IMR-90 (cell line): ENCODE measurements around the gene ECSCR. TPM values are rescaled to one million over a fixed set of nuclear protein-coding genes. Genes with fewer than 3 reads are reported as not detected.

Source experiments
- ATAC-seq: fragments of 200-7000 bp; cut with Tn5 transposase; 2 replicates; pipeline ENCODE4 v1.9.1; 2020; ENCODE audit warnings: low read depth, mild to moderate bottlenecking, moderate library complexity
- BruUV-seq: library from RNA; stranded (reverse); fragments of 400-500 nt; replicated peaks from 2 replicates; lab custom pipeline; 2021; lab: Mats Ljungman, UMichigan
- CTCF ChIA-PET: fragments of 300-600 bp; formaldehyde crosslinking; extraction: SDS; loops from one replicate; lab custom pipeline; 2021; ENCODE audit warnings: antibody characterized with exemption; lab: Yijun Ruan, JAX
- POLR2A ChIA-PET: fragments of 300-600 bp; sonication (Branson Sonifier 250); formaldehyde crosslinking; loops from one replicate; lab custom pipeline; 2022; ENCODE audit warnings: antibody characterized with exemption; ENCODE audit not compliant: unreplicated experiment; lab: Charles Lee
- DNase-seq: peaks from one replicate; pipeline ENCODE4 v3.0.0; 2013
- H2AFZ ChIP-seq: replicated peaks from 2 replicates; pipeline ENCODE3; 2013; ENCODE audit warnings: low read length, mild to moderate bottlenecking; ENCODE audit not compliant: poor library complexity
- H2AK5ac ChIP-seq: 2 replicates; pipeline ENCODE4 v1.6.1; 2013; ENCODE audit warnings: low read depth, low read length, inconsistent platforms
- H2AK9ac ChIP-seq: replicated peaks from 2 replicates; pipeline ENCODE3; 2013; ENCODE audit warnings: mild to moderate bottlenecking, low read depth, low read length, moderate library complexity; ENCODE audit not compliant: poor library complexity
- H2BK120ac ChIP-seq: 2 replicates; pipeline ENCODE4 v1.6.1; 2013; ENCODE audit warnings: low read depth, low read length, inconsistent platforms
- H2BK15ac ChIP-seq: 3 replicates; pipeline ENCODE4 v1.6.1; 2013; ENCODE audit warnings: low read depth, low read length, inconsistent platforms
- H2BK20ac ChIP-seq: 2 replicates; pipeline ENCODE4 v1.6.1; 2013; ENCODE audit warnings: low read depth, mild to moderate bottlenecking, inconsistent platforms, low read length, moderate library complexity
- H2BK5ac ChIP-seq: 2 replicates; pipeline ENCODE4 v1.6.1; 2013; ENCODE audit warnings: mild to moderate bottlenecking, low read depth, low read length, inconsistent platforms; ENCODE audit not compliant: poor library complexity, severe bottlenecking
- H3K14ac ChIP-seq: replicated peaks from 2 replicates; pipeline ENCODE4 v1.6.1; 2013; ENCODE audit warnings: low read depth, low read length, inconsistent platforms
- H3K18ac ChIP-seq: 2 replicates; pipeline ENCODE4 v1.6.1; 2013; ENCODE audit warnings: low read depth, low read length, control low read depth
- H3K23ac ChIP-seq: 2 replicates; pipeline ENCODE4 v1.6.1; 2013; ENCODE audit warnings: low read depth, low read length, inconsistent platforms
- H3K27ac ChIP-seq: 2 replicates; pipeline ENCODE4 v1.5.1; 2013; ENCODE audit warnings: mild to moderate bottlenecking, control low read depth, low read length; ENCODE audit not compliant: insufficient read depth
- H3K27me3 ChIP-seq: 2 replicates; pipeline ENCODE4 v1.6.1; 2013; ENCODE audit warnings: low read length; ENCODE audit not compliant: control insufficient read depth, insufficient read depth
- H3K36me3 ChIP-seq: 2 replicates; pipeline ENCODE4 v1.6.1; 2013; ENCODE audit warnings: low read length, mixed read lengths; ENCODE audit not compliant: control insufficient read depth, insufficient read depth
- H3K4ac ChIP-seq: 2 replicates; pipeline ENCODE4 v1.6.1; 2013; ENCODE audit warnings: low read depth, low read length, inconsistent platforms
- H3K4me1 ChIP-seq: 2 replicates; pipeline ENCODE4 v1.6.1; 2013; ENCODE audit warnings: low read length, mixed read lengths; ENCODE audit not compliant: control insufficient read depth, insufficient read depth
- H3K4me2 ChIP-seq: 2 replicates; pipeline ENCODE4 v1.6.1; 2013; ENCODE audit warnings: low read depth, mild to moderate bottlenecking, control low read depth, low read length, moderate library complexity
- H3K4me3 ChIP-seq: 2 replicates; pipeline ENCODE4 v1.5.1; 2013; ENCODE audit warnings: low read depth, mild to moderate bottlenecking, control low read depth, low read length, moderate library complexity; ENCODE audit not compliant: insufficient read depth
- H3K56ac ChIP-seq: 2 replicates; pipeline ENCODE4 v1.6.1; 2013; ENCODE audit warnings: low read length, inconsistent platforms; ENCODE audit not compliant: insufficient read depth; ENCODE audit errors: extremely low read depth
- H3K79me1 ChIP-seq, 2 experiments: 2 replicates each; pipeline ENCODE4 v1.6.1; 2013; ENCODE audit warnings: low read length in 2 of 2, inconsistent platforms in 1 of 2, low read depth in 1 of 2
- H3K9ac ChIP-seq: 2 replicates; pipeline ENCODE4 v1.6.1; 2013; ENCODE audit warnings: low read depth, low read length, control low read depth
- H3K9me1 ChIP-seq: 2 replicates; pipeline ENCODE4 v1.6.1; 2013; ENCODE audit warnings: low read length, inconsistent platforms; ENCODE audit not compliant: insufficient read depth
- H3K9me3 ChIP-seq: 2 replicates; pipeline ENCODE4 v1.6.1; 2013; ENCODE audit warnings: low read length; ENCODE audit not compliant: control insufficient read depth, insufficient read depth
- H4K20me1 ChIP-seq: 2 replicates; pipeline ENCODE4 v1.6.1; 2013; ENCODE audit warnings: low read length, inconsistent platforms; ENCODE audit not compliant: insufficient read depth
- H4K5ac ChIP-seq: 2 replicates; pipeline ENCODE4 v1.6.1; 2013; ENCODE audit warnings: mild to moderate bottlenecking, low read depth, low read length, control low read depth
- H4K8ac ChIP-seq, 2 experiments: 2 replicates each; pipeline ENCODE4 v1.6.1; 2013; ENCODE audit warnings: low read depth in 2 of 2, low read length in 2 of 2, control low read depth in 1 of 2, inconsistent platforms in 1 of 2
- H4K91ac ChIP-seq: 2 replicates; pipeline ENCODE4 v1.6.1; 2013; ENCODE audit warnings: low read depth, low read length, inconsistent platforms; ENCODE audit not compliant: insufficient read depth
- CTCF ChIP-seq: conservative IDR thresholded peaks from 2 replicates; pipeline ENCODE4 v1.5.1; 2012; ENCODE audit warnings: mild to moderate bottlenecking, low read depth, low read length, improper control_type of control experiment
- FOS ChIP-seq: fragments of 150-350 bp; IDR thresholded peaks from 2 replicates; pipeline ENCODE4 v1.6.1; 2016; ENCODE audit warnings: low read depth, low read length
- MAZ ChIP-seq: IDR thresholded peaks from 2 replicates; pipeline ENCODE4 v1.6.1; 2012; ENCODE audit warnings: low read depth, mild to moderate bottlenecking, low read length, improper control_type of control experiment, moderate library complexity, borderline replicate concordance
- NFE2L2 ChIP-seq: fragments of 150-350 bp; IDR thresholded peaks from 2 replicates; pipeline ENCODE4 v1.6.1; 2016; ENCODE audit warnings: low read depth, mild to moderate bottlenecking, low read length
- USF2 ChIP-seq: fragments of 150-350 bp; IDR thresholded peaks from 2 replicates; pipeline ENCODE4 v1.6.1; 2017; ENCODE audit warnings: mild to moderate bottlenecking, antibody characterized with exemption, low read length, low read depth
- WGBS, 2 experiments: methylation state at CpG; one replicate each; pipeline versions ENCODE4 v1.1.5 to v1.1.7; 2013; ENCODE audit warnings: missing lambda C conversion rate in 2 of 2; ENCODE audit not compliant: insufficient read length in 1 of 2; ENCODE audit errors: extremely low coverage in 2 of 2; 5-methylcytosine and 5-hydroxymethylcytosine counted together
- dilution Hi-C: fragments of 300-500 bp; cut with HindIII; formaldehyde crosslinking; loops from one replicate; pipeline ENCODE4 v1.14.3; 2018; ENCODE audit warnings: low sequenced_read_pairs; ENCODE audit not compliant: unreplicated experiment
- in situ Hi-C: fragments of 300-500 bp; cut with MboI; formaldehyde crosslinking; loops from 3 replicates; pipeline ENCODE4 v1.14.3; 2019; ENCODE audit warnings: low sequenced_read_pairs, inconsistent platforms, mixed read lengths
- intact Hi-C: fragments of 100-400 bp; cut with micrococcal nuclease; formaldehyde crosslinking; loops from 2 replicates; pipeline ENCODE4 v1.10.0; 2022
- polyA plus RNA-seq, 3 experiments: library from polyadenylated mRNA; depleted of rRNA; stranded (reverse); fragments of >200 nt; gene quantifications; 2 replicates each; pipeline ENCODE4 v1.2.3, GENCODE V29; 2012; ENCODE audit warnings: low replicate concordance in 1 of 3
- total RNA-seq: library from RNA; depleted of rRNA; stranded (reverse); fragments of >200 nt; gene quantifications from 2 replicates; pipeline ENCODE4 v1.2.3, GENCODE V29; 2012

Gene ECSCR
- total and polyA plus RNA-seq, 2 of the 4 experiments (the other 2 are of a cell fraction): 3.6 to 3.9 TPM

- Histone ChIP-seq H4K20me1 (no peaks in the 10 kb centered on the region), H2BK120ac (peak overlapping the region; percentile 84), H4K91ac (peak overlapping the region; percentile 79), H3K9ac (no peak overlapping the region), H3K27me3 (no peaks in the 10 kb centered on the region), H4K5ac (peak overlapping the region; percentile 46; the same call in 1 of the 2 replicates), H2BK20ac (peak overlapping the region; percentile 87), H2BK15ac (peak overlapping the region; percentile 79; the same call in 2 of the 3 replicates), H3K9me3 (no peaks in the 10 kb centered on the region), H3K9me1 (peaks cover 25% of the 10 kb centered on the region), H4K8ac (peak overlapping the region; percentile 42 to 72), H3K36me3 (no peaks in the 10 kb centered on the region), H3K23ac (peak overlapping the region; percentile 77; the same call in 1 of the 2 replicates), H3K4me2 (peak overlapping the region; percentile 56; the same call in 1 of the 2 replicates), H3K56ac (no peak overlapping the region), H3K79me1 (no peaks in the 10 kb centered on the region; a peak in 1 of 4 replicates), H3K14ac (peak overlapping the region; percentile 81), H3K4me1 (peaks cover 23% of the 10 kb centered on the region), H2BK5ac (peak overlapping the region; percentile 78), H3K18ac (peak overlapping the region; percentile 82; the same call in 1 of the 2 replicates), H3K27ac (peak overlapping the region; percentile 6; the same call in 1 of the 2 replicates), H2AK5ac (peak overlapping the region; percentile 82), H2AFZ (peak overlapping the region; percentile 76), H3K4me3 (no peak overlapping the region), H2AK9ac (peak overlapping the region; percentile 81), H3K4ac (peak overlapping the region; percentile 85)
- CTCF ChIA-PET: no interaction called here
- BruUV-seq: no TSS peak
- ATAC-seq (peak; percentile 89), DNase-seq (peak; percentile 79)
- no CpG with 5 or more reads among the region's 5 CpGs for WGBS, 2 experiments
- POLR2A ChIA-PET: no interaction called here
- intact Hi-C loops (no loop called here), in situ Hi-C loops (no loop called here), dilution Hi-C loops (no loop called here)
- TF ChIP-seq CTCF: no peak; the same call in 1 of the 2 replicates
- peak; percentile 69; the same call in 1 of the 2 replicates for TF ChIP-seq MAZ
- no peak for TF ChIP-seq USF2
- TF ChIP-seq NFE2L2: no peak
- TF ChIP-seq FOS: peak; percentile 26; the same call in 1 of the 2 replicates
Measured at GRCh38 chr5:139461698-139462097, 845 bp downstream of the ECSCR start.
